ENCODE measurements around the gene GFI1B.
"Not testable (repeated sequence)": the region's sequence is repeated elsewhere in the genome, so short reads cannot be mapped to it uniquely, and the experiment has no call there.

GFI1B gene

GRCh38 chr9:132990781-132991180 is 12.3 kb downstream of the GFI1B start:
- no peak for FAIRE-seq

GRCh38 chr9:132991351-132992300 is 13.1 kb downstream of the GFI1B start:
- no peak for FAIRE-seq
- no peak for DNase-seq (ENCODE audit: insufficient read length, low spot score)

More at GRCh38 chr9:132990781-132991180, 12.3 kb downstream of the GFI1B start:
- DNase-seq (ENCODE audit: insufficient read length, low spot score) = no peak

DNA sequence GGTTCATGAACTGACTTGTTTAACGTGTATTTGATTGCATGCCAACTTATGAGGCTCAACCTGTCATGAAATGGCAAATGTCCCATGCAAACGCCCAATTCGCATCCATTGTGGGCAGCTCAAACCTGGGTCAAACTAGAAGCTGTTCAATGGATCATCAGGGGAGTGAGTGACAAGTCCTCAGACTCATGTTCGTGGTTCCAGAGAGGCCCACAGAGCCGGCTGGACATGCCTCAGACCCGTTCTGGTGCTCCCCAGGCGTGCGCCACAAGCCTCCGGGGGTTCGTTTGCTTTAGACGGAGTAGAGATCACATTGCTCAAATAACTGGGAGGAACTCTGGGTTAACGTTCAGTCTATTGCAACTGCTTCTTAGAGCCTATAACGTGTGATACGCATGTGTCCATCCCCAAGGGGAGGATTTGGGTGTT is 15.0 kb downstream of the GFI1B start:
- DNase-seq (ENCODE audit: insufficient read length, low spot score) (no peak), FAIRE-seq (no peak)

DNA sequence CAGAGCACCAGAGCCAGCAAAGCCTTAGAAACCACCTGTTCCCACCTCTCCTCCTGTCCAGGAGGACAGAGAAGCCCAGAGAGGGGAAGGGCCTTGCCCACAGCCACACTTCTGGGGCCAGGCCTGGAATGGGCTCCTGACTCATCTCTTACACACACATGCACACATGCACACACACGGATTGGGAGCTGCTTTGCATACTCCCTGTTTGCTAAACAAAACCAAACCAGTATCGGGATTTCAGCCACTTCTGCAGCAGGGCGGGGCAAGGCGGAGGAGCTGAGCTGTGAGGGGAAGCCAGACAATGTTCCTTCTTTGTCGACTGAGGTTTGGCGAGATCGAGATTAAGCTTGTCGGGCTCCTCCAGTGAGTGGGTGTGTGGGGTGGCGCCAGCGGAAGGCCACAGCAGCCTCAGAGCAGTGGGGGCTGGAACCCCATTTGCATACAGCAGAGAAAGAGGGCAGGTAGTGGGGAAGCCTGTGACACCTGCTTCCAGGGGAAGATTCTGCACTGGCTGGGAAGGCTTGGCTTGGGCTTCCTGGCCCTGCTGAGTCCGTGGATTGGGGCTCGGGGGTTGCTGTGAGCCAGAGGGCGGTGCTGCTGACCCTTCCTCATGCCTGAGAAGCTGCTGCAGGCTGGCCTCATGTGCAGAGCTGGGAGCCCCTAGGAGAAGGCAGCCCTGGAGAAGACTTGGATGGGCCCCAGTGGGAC is 16.1 kb downstream of the GFI1B start:
- FAIRE-seq (no peak), DNase-seq (ENCODE audit: insufficient read length, low spot score) (no peak)

- FAIRE-seq = no peak
- no peak for DNase-seq (ENCODE audit: insufficient read length, low spot score)
These were observed 16.6 kb downstream of the GFI1B start for GRCh38 chr9:132995121-132995420.

GRCh38 chr9:132995879-132996278 is 17.4 kb downstream of the GFI1B start:
- DNase-seq (ENCODE audit: insufficient read length, low spot score) (no peak), FAIRE-seq (no peak)

DNA sequence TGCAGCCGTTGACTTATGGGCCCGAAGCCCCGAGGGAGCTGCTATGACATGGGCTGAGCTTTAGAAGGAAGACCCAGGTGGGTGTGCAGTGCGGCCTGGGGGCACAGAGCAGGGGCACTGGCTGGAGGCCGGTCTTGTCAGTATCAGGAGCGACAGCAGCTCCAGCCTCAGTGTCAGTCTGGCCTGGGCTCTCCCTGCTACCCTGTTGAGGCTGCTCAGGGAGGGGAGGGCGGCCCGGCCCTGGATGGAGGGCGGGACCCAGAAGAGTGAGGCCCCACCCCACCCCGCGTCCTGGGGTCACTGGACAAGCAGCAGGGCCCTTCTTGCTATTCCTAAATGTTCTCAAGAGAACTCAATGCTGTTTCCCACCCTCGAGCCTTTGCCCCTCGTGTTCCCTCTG is 18.0 kb downstream of the GFI1B start:
- no peak for DNase-seq (ENCODE audit: insufficient read length, low spot score)
- no peak for FAIRE-seq

- FAIRE-seq = no peak
These were observed 19.1 kb downstream of the GFI1B start for GRCh38 chr9:132997591-132997990.

DNA sequence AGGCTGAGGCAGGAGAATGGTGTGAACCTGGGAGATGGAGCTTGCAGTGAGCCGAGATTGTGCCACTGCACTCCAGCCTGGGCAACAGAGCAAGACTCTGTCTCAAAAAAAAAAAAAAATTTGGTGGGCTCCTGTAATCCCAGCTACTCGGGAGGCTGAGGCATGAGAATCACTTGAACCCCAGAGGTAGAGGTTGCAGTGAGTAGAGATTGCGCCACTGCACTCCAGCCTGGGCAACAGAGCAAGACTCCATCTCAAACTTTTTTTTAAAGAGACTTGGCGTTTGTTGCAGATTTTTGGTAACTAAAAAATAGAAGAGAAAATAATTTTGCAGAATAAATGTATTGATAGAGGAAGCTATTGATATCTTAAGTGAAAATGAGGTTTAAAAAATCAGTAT is 19.7 kb downstream of the GFI1B start:
- not testable (repeated sequence) for FAIRE-seq; DNase-seq (ENCODE audit: insufficient read length, low spot score)

More at GRCh38 chr9:132997591-132997990, 19.1 kb downstream of the GFI1B start:
- DNase-seq (ENCODE audit: insufficient read length, low spot score) = no peak

DNA sequence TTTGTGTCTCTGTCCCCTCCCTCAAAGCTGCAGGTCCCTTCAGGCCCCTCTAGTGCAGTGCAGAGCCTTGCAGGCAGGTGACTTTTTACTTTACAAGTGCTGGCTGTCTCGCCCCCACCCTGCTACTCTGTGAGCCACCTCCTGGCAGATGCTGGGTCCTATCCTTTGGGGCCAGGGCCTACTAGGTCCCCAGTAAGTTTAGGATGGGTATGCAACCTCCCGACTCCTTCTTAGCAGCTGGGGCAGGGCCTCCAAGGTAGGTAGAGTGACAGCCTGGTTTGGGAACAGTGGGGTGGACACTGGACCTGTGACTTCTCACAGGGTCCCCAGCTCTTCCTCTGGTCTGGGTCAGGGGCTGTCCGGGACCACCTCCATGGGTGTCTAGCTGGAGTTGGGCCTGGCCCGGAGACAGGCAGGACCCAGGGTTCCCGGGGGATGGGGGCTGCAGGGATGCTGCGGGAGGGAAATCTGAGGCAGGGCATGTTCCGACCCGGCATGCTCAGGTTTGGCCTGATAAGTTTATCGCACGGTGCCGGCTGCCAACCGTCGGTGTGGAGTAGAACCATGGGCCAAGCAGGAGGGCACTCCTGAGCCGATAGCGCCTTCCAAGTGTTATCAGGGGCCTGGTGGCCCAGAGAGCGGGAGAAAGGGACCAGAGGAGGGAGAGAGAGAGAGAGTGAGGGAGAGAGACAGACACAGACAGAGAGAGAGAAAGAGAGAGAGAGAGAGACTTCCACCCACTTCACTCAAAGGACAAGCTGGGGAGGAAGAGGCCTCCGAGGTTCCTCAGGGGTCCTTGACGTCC is 20.5 kb downstream of the GFI1B start:
- DNase-seq (ENCODE audit: insufficient read length, low spot score) = no peak
- FAIRE-seq = no peak

- DNase-seq (ENCODE audit: insufficient read length, low spot score) (no peak), FAIRE-seq (no peak)
These were observed 23.9 kb downstream of the GFI1B start for GRCh38 chr9:133002147-133003070.

GRCh38 chr9:133003071-133003461 is 24.6 kb downstream of the GFI1B start:
- DNase-seq (ENCODE audit: insufficient read length, low spot score) = no peak
- no peak for FAIRE-seq

GRCh38 chr9:133003671-133004090 is 25.2 kb downstream of the GFI1B start:
- DNase-seq (ENCODE audit: insufficient read length, low spot score) = no peak
- no peak for FAIRE-seq

DNA sequence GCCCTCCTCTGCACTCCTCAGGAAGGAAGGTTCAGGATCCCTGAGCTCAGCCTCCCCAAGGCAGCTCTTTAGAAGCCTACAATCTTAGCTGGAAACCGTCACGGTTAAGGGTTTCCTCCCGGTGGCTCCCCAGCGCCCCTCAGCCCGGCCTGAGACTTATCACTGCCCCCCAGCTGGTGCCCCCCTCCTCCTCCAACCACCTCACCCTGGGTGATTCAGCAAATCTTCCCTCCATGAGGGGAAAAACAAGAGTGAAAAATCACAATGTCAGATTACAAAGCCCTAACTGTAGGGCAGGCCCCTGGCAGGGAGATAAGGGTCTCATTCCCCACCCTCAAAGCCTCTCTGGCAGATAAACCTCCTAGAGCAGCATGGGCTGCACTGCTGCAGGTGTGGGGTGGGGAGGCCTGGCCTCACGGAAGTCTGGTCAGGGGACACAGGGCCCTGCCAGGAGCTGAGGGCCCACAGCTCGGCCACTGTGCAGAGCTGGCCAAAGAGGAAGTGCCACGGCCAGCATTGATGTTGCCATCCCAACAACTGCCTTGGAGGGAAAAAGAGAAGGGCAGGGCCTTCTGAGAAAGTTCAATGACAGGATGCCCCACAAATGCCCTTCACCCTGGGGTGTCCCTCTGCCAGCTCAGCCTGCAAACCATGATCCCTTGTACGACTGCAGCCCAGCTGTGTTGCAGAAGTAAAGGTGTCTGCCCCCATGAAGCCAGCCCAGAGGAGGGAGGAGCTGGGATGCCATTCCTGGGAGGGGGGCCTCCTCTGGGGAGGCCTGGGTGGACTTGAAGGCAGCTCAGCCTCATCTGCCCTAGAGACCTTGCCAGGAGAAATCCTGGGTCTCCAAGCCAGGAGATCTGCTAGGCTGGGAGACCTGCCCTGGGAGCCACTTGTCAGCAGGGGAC is 25.9 kb downstream of the GFI1B start:
- DNase-seq (ENCODE audit: insufficient read length, low spot score) (no peak), FAIRE-seq (no peak)

DNA sequence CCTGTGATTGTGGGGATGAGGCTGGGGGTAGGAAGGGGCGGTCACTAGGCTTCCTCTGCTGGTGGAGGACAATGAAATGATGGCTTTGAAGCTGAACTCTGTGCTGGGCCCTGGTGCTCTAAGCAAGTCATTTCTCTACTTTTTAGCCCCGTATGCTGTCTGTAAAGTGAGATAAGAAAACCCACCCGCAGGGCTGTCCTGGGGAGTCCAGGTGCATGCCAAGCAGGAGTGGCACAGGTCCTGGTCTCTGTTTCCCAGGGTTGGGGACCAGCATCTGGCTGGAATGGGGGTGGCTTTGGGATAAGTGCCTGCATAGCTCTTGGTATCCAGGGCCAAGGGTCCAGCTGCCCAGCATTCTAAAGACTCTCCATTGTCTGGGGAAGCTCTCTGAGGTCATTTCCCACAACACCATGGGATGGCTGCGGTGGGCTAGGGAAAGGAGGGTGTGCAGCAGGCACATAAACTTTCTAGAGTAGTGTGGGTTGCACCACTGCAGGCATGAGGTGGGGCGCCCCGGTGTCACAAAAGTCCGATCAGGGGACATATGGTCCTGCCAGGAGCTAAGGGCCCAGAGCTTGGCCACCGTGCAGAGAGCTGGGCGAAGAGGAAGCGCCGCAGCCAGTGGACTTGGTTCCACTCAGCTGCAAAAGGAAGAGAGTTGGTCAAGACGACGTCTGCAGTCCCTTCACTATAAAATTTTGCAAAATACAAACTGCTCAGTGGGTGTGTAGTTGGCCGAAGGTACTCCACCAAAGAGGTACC is 26.7 kb downstream of the GFI1B start:
- no peak for FAIRE-seq

DNA sequence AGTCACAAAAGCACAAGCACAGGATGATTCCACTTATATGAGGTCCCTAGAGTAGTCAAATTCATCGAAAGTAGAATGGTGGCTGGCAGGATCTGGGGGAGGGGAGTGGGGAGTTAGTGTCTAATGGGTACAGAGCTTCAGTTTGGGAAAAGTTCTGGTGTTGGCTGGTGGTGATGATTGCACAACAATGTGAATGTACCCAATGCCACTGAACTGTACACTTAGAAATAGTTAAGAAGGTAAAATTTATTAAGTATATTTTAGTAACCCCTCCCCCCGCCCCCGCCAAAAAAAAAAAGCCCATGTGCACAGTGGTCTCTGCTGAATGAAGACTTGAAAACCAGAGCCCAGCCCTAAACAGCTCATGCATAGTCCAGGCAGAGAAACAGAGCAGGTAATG is 27.5 kb downstream of the GFI1B start:
- no peak for FAIRE-seq

More for the DNA sequence above, 26.7 kb downstream of the GFI1B start:
- no peak for DNase-seq (ENCODE audit: insufficient read length, low spot score)

DNA sequence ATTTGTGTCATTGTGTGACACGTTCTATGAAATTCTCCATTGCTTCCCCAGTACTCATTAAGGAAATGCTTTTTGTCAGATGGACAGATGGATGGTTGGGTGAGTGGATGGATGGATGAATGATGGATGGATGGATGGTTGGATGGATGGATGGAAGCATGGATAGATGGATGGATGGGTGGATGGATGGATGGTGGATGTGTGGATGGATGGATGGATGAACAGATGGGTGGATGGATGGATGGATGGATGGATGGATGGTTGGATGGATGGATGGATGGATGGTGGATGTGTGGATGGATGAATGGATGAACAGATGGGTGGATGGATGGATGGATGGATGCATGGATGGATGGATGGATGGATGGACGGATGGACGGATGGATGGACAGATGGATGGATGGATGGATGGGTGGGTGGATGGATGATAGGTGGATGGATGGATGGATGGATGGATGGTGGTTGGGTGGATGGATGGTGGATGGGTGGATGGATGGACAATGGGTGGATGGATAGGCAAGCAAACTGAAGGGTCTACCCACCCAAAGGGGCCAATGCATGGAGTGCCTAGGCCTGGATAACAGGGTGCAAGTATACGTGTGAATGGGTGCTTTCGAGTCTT is 28.3 kb downstream of the GFI1B start:
- no peak for FAIRE-seq
- no peak for DNase-seq (ENCODE audit: insufficient read length, low spot score)

More for the DNA sequence above, 27.5 kb downstream of the GFI1B start:
- DNase-seq (ENCODE audit: insufficient read length, low spot score) = no peak

GRCh38 chr9:133008406-133008805 is 29.9 kb downstream of the GFI1B start:
- FAIRE-seq = no peak
- DNase-seq (ENCODE audit: insufficient read length, low spot score) = no peak
